HepG2 (cell line): ENCODE results near the gene ZNF655. TPM values are rescaled to one million over a fixed set of nuclear protein-coding genes. Genes with fewer than 3 reads are reported as not detected.

Source experiments
- ATAC-seq: fragments of 200-7000 bp; cut with Tn5 transposase; 3 replicates; pipeline ENCODE4 v1.9.1; 2020; ENCODE audit warnings: mild to moderate bottlenecking, moderate library complexity
- BruUV-seq: library from RNA; stranded (reverse); fragments of 400-500 nt; replicated peaks from 2 replicates; lab custom pipeline; 2021; lab: Mats Ljungman, UMichigan
- CTCF ChIA-PET: fragments of 300-600 bp; formaldehyde crosslinking; extraction: SDS; loops from one replicate; lab custom pipeline; 2021; ENCODE audit warnings: low total read pairs, inconsistent platforms, low intra/inter-chr PET ratio; lab: Yijun Ruan, JAX
- POLR2A ChIA-PET: fragments of 350-600 bp; sonication (Branson Sonifier 250); formaldehyde crosslinking; loops from one replicate; lab custom pipeline; 2020; ENCODE audit warnings: antibody characterized with exemption, inconsistent platforms; lab: Yijun Ruan, JAX
- DNase-seq: peaks from one replicate; pipeline ENCODE4 v3.0.0-alpha.2; 2015; ENCODE audit warnings: low spot score
- FAIRE-seq: peaks from 3 replicates; lab custom pipeline; 2011; peaks lifted over from hg19 to GRCh38; lab: Jason Lieb, UNC
- H2AFZ ChIP-seq: one replicate; pipeline ENCODE4 v1.6.1; 2011; ENCODE audit warnings: low read length, inconsistent platforms
- H3K27ac ChIP-seq: fragments of 300-600 bp; 3 replicates; pipeline ENCODE4 v1.8.0; 2011; ENCODE audit warnings: mixed run types, mild to moderate bottlenecking, mixed read lengths, low read length, inconsistent platforms; ENCODE audit not compliant: insufficient read depth; ENCODE audit errors: extremely low read length
- H3K27me3 ChIP-seq, 2 experiments: fragments of 200-600 bp in 1 of 2; 2 replicates in 1 of 2; 3 replicates in 1 of 2; pipeline versions ENCODE4 v1.6.0 to v1.8.0; 2011; ENCODE audit warnings: low read length in 2 of 2, mild to moderate bottlenecking in 2 of 2, moderate library complexity in 2 of 2, inconsistent platforms in 1 of 2; ENCODE audit not compliant: insufficient read depth in 2 of 2, control insufficient read depth in 1 of 2
- H3K36me3 ChIP-seq, 2 experiments: fragments of 200-600 bp in 1 of 2; replicated peaks in 1 of 2; 2 replicates in 1 of 2; 3 replicates in 1 of 2; pipeline versions ENCODE4 v1.5.1 to v1.8.0; 2011; ENCODE audit warnings: low read length in 2 of 2, inconsistent platforms in 1 of 2; ENCODE audit not compliant: insufficient read depth in 2 of 2, control insufficient read depth in 1 of 2
- H3K4me1 ChIP-seq: 2 replicates; pipeline ENCODE4 v1.5.1; 2012; ENCODE audit warnings: low read length, inconsistent platforms; ENCODE audit not compliant: insufficient read depth
- H3K4me2 ChIP-seq: 2 replicates; pipeline ENCODE4 v1.6.0; 2011; ENCODE audit warnings: low read depth, low read length, inconsistent platforms
- H3K4me3 ChIP-seq, 3 experiments: fragments of 200-600 bp in 1 of 3; sonication (generic), shearing (Covaris generic) in 1 of 3; replicated peaks in 1 of 3; 2 replicates each; pipeline ENCODE4 v1.5.1; 2011 to 2016; ENCODE audit warnings: low read length in 3 of 3, inconsistent platforms in 2 of 3, low read depth in 2 of 3, mild to moderate bottlenecking in 2 of 3, control low read depth in 1 of 3, mixed read lengths in 1 of 3; ENCODE audit not compliant: insufficient read depth in 1 of 3
- H3K79me2 ChIP-seq: one replicate; pipeline ENCODE4 v1.6.1; 2011; ENCODE audit warnings: low read length, inconsistent platforms; ENCODE audit not compliant: insufficient read depth
- H3K9ac ChIP-seq: 2 replicates; pipeline ENCODE4 v1.6.0; 2011; ENCODE audit warnings: mild to moderate bottlenecking, low read depth, low read length, inconsistent platforms; ENCODE audit not compliant: insufficient read depth
- H3K9me3 ChIP-seq: 2 replicates; pipeline ENCODE4 v1.5.1; 2012; ENCODE audit warnings: mild to moderate bottlenecking, low read length
- H4K20me1 ChIP-seq: 2 replicates; pipeline ENCODE4 v1.6.0; 2011; ENCODE audit warnings: inconsistent platforms, mild to moderate bottlenecking, low read length, moderate library complexity; ENCODE audit not compliant: insufficient read depth
- ASH2L ChIP-seq: fragments of 300-600, 200-600 bp; sonication (generic); IDR thresholded peaks from 2 replicates; pipeline ENCODE4 v1.7.0; 2017; ENCODE audit warnings: low read depth, mild to moderate bottlenecking, moderate library complexity, mixed read lengths, low read length; ENCODE audit not compliant: insufficient read length
- ATF7 ChIP-seq, 2 experiments: fragments of 450-650 bp in 1 of 2; sonication (generic) in 1 of 2; formaldehyde crosslinking in 1 of 2; IDR thresholded peaks; 2 replicates each; pipeline versions ENCODE4 v1.4.0 to v1.6.1; 2016 to 2020; ENCODE audit warnings: antibody characterized with exemption in 1 of 2, mild to moderate bottlenecking in 1 of 2, missing genetic modification reagents in 1 of 2
- CCDC6 ChIP-seq: sonication (generic); formaldehyde crosslinking; IDR thresholded peaks from 2 replicates; pipeline ENCODE4 v1.8.1; 2022; ENCODE audit warnings: mild to moderate bottlenecking, missing genetic modification reagents, moderate library complexity
- DR1 ChIP-seq: sonication (generic); formaldehyde crosslinking; IDR thresholded peaks from 2 replicates; pipeline ENCODE4 v1.8.0; 2021; ENCODE audit warnings: mild to moderate bottlenecking, missing genetic modification reagents, inconsistent platforms
- GLI4 ChIP-seq: sonication (generic); formaldehyde crosslinking; IDR thresholded peaks from 2 replicates; pipeline ENCODE4 v1.5.1; 2020; ENCODE audit warnings: missing genetic modification reagents, mild to moderate bottlenecking, moderate library complexity, borderline replicate concordance
- JARID2 ChIP-seq: sonication (generic); formaldehyde crosslinking; IDR thresholded peaks from 2 replicates; pipeline ENCODE4 v1.8.1; 2023; ENCODE audit warnings: missing genetic modification reagents, inconsistent platforms; ENCODE audit not compliant: insufficient replicate concordance
- MEIS1 ChIP-seq: sonication (generic); formaldehyde crosslinking; IDR thresholded peaks from 2 replicates; pipeline ENCODE4 v1.9.0; 2021; ENCODE audit warnings: mild to moderate bottlenecking, missing genetic modification reagents, moderate library complexity, borderline replicate concordance
- NFYB ChIP-seq: sonication (generic); formaldehyde crosslinking; IDR thresholded peaks from 2 replicates; pipeline ENCODE4 v1.4.0; 2020; ENCODE audit warnings: missing genetic modification reagents
- ZNF484 ChIP-seq: sonication (generic); formaldehyde crosslinking; IDR thresholded peaks from 2 replicates; pipeline ENCODE4 v1.5.1; 2020; ENCODE audit warnings: mild to moderate bottlenecking, low read depth, missing genetic modification reagents, borderline replicate concordance
- ZNF558 ChIP-seq: sonication (generic); formaldehyde crosslinking; IDR thresholded peaks from 2 replicates; pipeline ENCODE4 v1.9.0; 2022; ENCODE audit warnings: mild to moderate bottlenecking, missing genetic modification reagents, borderline replicate concordance
- WGBS: methylation state at CpG from one replicate; pipeline ENCODE4 v1.1.6; 2017; ENCODE audit warnings: low lambda C conversion rate; 5-methylcytosine and 5-hydroxymethylcytosine counted together
- in situ Hi-C: cut with HindIII; loops from 2 replicates; pipeline ENCODE4 v1.10.0; 2017; ENCODE audit warnings: low pct_unique_long_range_greater_than_20kb; ENCODE audit not compliant: extremely low pct_ligation_motif_present
- intact Hi-C: fragments of 100-400 bp; cut with micrococcal nuclease; formaldehyde crosslinking; loops from one replicate; pipeline ENCODE4 v1.10.0; 2022; ENCODE audit not compliant: unreplicated experiment
- polyA plus RNA-seq, 8 experiments: library from polyadenylated mRNA; depleted of rRNA in 3 of 8; stranded (reverse) in 7 of 8; unstranded in 1 of 8; fragments of >200 nt; fragmentation: Illumina TruSeq in 4 of 8; extraction: Trizol in 4 of 8; gene quantifications; 2 replicates each; pipeline versions ENCODE4 v1.2.1 to v1.2.3, GENCODE V29; 2011 to 2016; ENCODE audit warnings: low read depth in 4 of 8, missing spikeins in 1 of 8, mixed read lengths in 1 of 8; ENCODE audit not compliant: insufficient read depth in 1 of 8
- total RNA-seq, 5 experiments: library from RNA; depleted of rRNA; stranded (reverse); fragments of >200 nt; fragmentation: Illumina TruSeq; extraction: Trizol; gene quantifications; 2 replicates each; pipeline ENCODE4 v1.2.3, GENCODE V29; 2016; ENCODE audit warnings: low read depth in 1 of 5
- TF ChIP-seq, protein P1 (sequence below): sonication (generic); formaldehyde crosslinking; IDR thresholded peaks from 2 replicates; pipeline ENCODE4 v1.9.0; 2021; ENCODE audit warnings: missing genetic modification reagents, mild to moderate bottlenecking, borderline replicate concordance
- TF ChIP-seq, protein P2 (sequence below): sonication (generic); formaldehyde crosslinking; IDR thresholded peaks from 2 replicates; pipeline ENCODE4 v1.4.0; 2020; ENCODE audit warnings: missing genetic modification reagents, low read depth, mild to moderate bottlenecking, borderline replicate concordance
- TF ChIP-seq, protein P3 (sequence below), 2 experiments: sonication (generic) in 1 of 2; formaldehyde crosslinking in 1 of 2; IDR thresholded peaks; 2 replicates each; pipeline versions ENCODE4 v1.4.0 to v1.6.1; 2018 to 2020; ENCODE audit warnings: missing genetic modification reagents in 2 of 2, borderline replicate concordance in 1 of 2, low read depth in 1 of 2, mild to moderate bottlenecking in 1 of 2, missing biosample characterization in 1 of 2
- TF ChIP-seq, protein P4 (sequence below): sonication (generic); formaldehyde crosslinking; IDR thresholded peaks from 2 replicates; pipeline ENCODE4 v1.4.0; 2020; ENCODE audit warnings: missing genetic modification reagents
- TF ChIP-seq, protein P5 (sequence below): sonication (generic); formaldehyde crosslinking; IDR thresholded peaks from 2 replicates; pipeline ENCODE4 v1.8.0; 2022; ENCODE audit warnings: missing genetic modification reagents, mild to moderate bottlenecking, moderate library complexity, borderline replicate concordance

ZNF655 gene
- total and polyA plus RNA-seq, 2 of the 13 experiments (the other 11 are each of a cell fraction or from before 2014, with no cell fraction given): 53.4 to 75.6 TPM

DNA sequence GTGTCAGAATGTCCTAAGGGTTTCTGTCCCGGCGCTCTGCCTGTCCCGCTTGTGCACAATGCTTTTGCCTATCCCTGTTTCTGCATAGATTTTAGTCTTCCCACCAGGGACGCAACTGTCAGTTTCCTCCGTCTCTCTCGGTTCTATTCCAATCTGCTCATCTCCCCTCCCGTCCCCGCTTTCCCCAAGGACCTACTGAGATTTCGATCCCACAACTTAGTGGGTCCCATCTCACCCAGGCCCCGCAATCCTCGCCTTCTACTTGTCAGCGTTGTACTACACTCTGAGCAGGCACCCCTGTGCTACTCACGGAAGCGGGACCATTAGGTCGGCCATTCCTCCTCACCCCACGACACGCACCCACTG, 519 bp upstream of the ZNF655 start:
- H4K20me1 ChIP-seq: peaks cover 5% of the 10 kb centered on the region; the same call in 1 of the 2 replicates
- H2AFZ ChIP-seq: no peak overlapping the region
- H3K9me3 ChIP-seq: no peaks in the 10 kb centered on the region
- WGBS: 2% methylated on average over 15 of the region's 17 CpGs
- peak overlapping the region; percentile 88 for H3K4me2 ChIP-seq
- H3K27ac ChIP-seq: peak overlapping the region; percentile 95
- ChIA-PET POLR2A (interaction anchor here (0.6 to 3.6 kb wide), 20 partner anchors 14 to 432 kb away, joined by 3 to 42 read pairs (median 6); partner anchors contain the start of genes AZGP1, ZKSCAN5, ZNF394 and ZSCAN25), CTCF (no interaction called here)
- peak; percentile 36; the same call in 2 of the 3 replicates for ATAC-seq
- H3K36me3 ChIP-seq: peaks cover 11 to 42% of the 10 kb centered on the region in 2 experiments
- BruUV-seq: no TSS peak
- in situ Hi-C loops: no loop called here
- H3K4me3 ChIP-seq: peak overlapping the region; percentile 87 to 99 (median 98)
- peak overlapping the region; percentile 100 for H3K9ac ChIP-seq
- H3K79me2 ChIP-seq: peaks cover 46% of the 10 kb centered on the region
- peak; percentile 16 for DNase-seq
- H3K27me3 ChIP-seq: no peaks in the 10 kb centered on the region; a peak in 1 of 5 replicates
- intact Hi-C loops: loop anchor here (2.0 to 5.0 kb wide), 2 partner anchors 56 to 59 kb away; partner anchors contain the start of genes ZKSCAN5, ZNF394 and ZSCAN25
- FAIRE-seq: no peak
- H3K4me1 ChIP-seq: peaks cover 43% of the 10 kb centered on the region
- no peak for TF ChIP-seq DR1 (CRISPR knock-in tag)
- TF ChIP-seq, protein P1, sequence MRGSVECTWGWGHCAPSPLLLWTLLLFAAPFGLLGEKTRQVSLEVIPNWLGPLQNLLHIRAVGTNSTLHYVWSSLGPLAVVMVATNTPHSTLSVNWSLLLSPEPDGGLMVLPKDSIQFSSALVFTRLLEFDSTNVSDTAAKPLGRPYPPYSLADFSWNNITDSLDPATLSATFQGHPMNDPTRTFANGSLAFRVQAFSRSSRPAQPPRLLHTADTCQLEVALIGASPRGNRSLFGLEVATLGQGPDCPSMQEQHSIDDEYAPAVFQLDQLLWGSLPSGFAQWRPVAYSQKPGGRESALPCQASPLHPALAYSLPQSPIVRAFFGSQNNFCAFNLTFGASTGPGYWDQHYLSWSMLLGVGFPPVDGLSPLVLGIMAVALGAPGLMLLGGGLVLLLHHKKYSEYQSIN (CRISPR knock-in tag): no peak
- TF ChIP-seq ZNF558: no peak
- no peak for TF ChIP-seq MEIS1 (CRISPR knock-in tag)
- no peak for TF ChIP-seq CCDC6
- no peak for TF ChIP-seq NFYB
- TF ChIP-seq JARID2 (CRISPR knock-in tag): no peak
- TF ChIP-seq, protein P2, sequence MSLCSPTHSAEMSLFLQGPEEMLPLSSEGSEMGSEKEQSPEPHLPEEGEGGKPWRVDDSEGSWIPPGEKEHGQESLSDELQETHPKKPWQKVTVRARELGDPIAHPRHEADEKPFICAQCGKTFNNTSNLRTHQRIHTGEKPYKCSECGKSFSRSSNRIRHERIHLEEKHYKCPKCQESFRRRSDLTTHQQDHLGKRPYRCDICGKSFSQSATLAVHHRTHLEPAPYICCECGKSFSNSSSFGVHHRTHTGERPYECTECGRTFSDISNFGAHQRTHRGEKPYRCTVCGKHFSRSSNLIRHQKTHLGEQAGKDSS (CRISPR knock-in tag): no peak
- TF ChIP-seq, protein P3, sequence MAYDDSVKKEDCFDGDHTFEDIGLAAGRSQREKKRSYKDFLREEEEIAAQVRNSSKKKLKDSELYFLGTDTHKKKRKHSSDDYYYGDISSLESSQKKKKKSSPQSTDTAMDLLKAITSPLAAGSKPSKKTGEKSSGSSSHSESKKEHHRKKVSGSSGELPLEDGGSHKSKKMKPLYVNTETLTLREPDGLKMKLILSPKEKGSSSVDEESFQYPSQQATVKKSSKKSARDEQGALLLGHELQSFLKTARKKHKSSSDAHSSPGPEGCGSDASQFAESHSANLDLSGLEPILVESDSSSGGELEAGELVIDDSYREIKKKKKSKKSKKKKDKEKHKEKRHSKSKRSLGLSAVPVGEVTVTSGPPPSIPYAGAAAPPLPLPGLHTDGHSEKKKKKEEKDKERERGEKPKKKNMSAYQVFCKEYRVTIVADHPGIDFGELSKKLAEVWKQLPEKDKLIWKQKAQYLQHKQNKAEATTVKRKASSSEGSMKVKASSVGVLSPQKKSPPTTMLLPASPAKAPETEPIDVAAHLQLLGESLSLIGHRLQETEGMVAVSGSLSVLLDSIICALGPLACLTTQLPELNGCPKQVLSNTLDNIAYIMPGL (CRISPR knock-in tag; IDR thresholded peaks at IDR 0.05; ENCODE audit: borderline replicate concordance in 1 of 2, low read depth in 1 of 2): no peak
- TF ChIP-seq ASH2L: no peak
- TF ChIP-seq, protein P4, sequence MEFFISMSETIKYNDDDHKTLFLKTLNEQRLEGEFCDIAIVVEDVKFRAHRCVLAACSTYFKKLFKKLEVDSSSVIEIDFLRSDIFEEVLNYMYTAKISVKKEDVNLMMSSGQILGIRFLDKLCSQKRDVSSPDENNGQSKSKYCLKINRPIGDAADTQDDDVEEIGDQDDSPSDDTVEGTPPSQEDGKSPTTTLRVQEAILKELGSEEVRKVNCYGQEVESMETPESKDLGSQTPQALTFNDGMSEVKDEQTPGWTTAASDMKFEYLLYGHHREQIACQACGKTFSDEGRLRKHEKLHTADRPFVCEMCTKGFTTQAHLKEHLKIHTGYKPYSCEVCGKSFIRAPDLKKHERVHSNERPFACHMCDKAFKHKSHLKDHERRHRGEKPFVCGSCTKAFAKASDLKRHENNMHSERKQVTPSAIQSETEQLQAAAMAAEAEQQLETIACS: no peak
- TF ChIP-seq, protein P5, sequence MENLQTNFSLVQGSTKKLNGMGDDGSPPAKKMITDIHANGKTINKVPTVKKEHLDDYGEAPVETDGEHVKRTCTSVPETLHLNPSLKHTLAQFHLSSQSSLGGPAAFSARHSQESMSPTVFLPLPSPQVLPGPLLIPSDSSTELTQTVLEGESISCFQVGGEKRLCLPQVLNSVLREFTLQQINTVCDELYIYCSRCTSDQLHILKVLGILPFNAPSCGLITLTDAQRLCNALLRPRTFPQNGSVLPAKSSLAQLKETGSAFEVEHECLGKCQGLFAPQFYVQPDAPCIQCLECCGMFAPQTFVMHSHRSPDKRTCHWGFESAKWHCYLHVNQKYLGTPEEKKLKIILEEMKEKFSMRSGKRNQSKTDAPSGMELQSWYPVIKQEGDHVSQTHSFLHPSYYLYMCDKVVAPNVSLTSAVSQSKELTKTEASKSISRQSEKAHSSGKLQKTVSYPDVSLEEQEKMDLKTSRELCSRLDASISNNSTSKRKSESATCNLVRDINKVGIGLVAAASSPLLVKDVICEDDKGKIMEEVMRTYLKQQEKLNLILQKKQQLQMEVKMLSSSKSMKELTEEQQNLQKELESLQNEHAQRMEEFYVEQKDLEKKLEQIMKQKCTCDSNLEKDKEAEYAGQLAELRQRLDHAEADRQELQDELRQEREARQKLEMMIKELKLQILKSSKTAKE (CRISPR knock-in tag): 0 out of 2 replicates have a peak, but pooled peaks have one; percentile 27
- 0 out of 2 replicates have a peak, but pooled peaks have one; percentile 6 for TF ChIP-seq GLI4 (CRISPR knock-in tag)
- TF ChIP-seq ATF7 (IDR thresholded peaks at IDR 0.05): no peak
- TF ChIP-seq ATF7 (CRISPR knock-in tag; IDR thresholded peaks at IDR 0.05): no peak
- no peak for TF ChIP-seq ZNF484 (CRISPR knock-in tag)
